Effector memory CD4-positive, alpha-beta T cell (primary cell): ENCODE results near the gene TMEM140.
A peak's percentile ranks its signal among the peaks of the same experiment; 100 is the strongest.

Experiments used
- DNase-seq, 3 donors: peaks; one replicate each; pipeline ENCODE4 v3.0.0-alpha.2; 2020
- H3K27ac ChIP-seq: 2 replicates; pipeline ENCODE4 v1.7.0; 2013; ENCODE audit warnings: mild to moderate bottlenecking, low read length, moderate library complexity; ENCODE audit not compliant: insufficient read depth, poor library complexity, severe bottlenecking
- H3K27me3 ChIP-seq: replicated peaks from 2 replicates; pipeline ENCODE4 v1.7.0; 2013; ENCODE audit warnings: mild to moderate bottlenecking, low read length; ENCODE audit not compliant: insufficient read depth, control insufficient read depth, poor library complexity, severe bottlenecking
- H3K36me3 ChIP-seq: 2 replicates; pipeline ENCODE4 v1.7.0; 2013; ENCODE audit warnings: mild to moderate bottlenecking, low read length, moderate library complexity; ENCODE audit not compliant: control insufficient read depth, insufficient read depth
- H3K4me1 ChIP-seq: 2 replicates; pipeline ENCODE4 v1.7.0; 2013; ENCODE audit warnings: low read length, mild to moderate bottlenecking; ENCODE audit not compliant: control insufficient read depth, insufficient read depth, poor library complexity, severe bottlenecking
- H3K4me3 ChIP-seq: 2 replicates; pipeline ENCODE4 v1.7.0; 2013; ENCODE audit warnings: low read length, low read depth, mild to moderate bottlenecking; ENCODE audit not compliant: insufficient read depth, poor library complexity, severe bottlenecking
- H3K9me3 ChIP-seq: 2 replicates; pipeline ENCODE4 v1.7.0; 2013; ENCODE audit warnings: mild to moderate bottlenecking, low read length, moderate library complexity; ENCODE audit not compliant: control insufficient read depth

TMEM140 gene

DNA sequence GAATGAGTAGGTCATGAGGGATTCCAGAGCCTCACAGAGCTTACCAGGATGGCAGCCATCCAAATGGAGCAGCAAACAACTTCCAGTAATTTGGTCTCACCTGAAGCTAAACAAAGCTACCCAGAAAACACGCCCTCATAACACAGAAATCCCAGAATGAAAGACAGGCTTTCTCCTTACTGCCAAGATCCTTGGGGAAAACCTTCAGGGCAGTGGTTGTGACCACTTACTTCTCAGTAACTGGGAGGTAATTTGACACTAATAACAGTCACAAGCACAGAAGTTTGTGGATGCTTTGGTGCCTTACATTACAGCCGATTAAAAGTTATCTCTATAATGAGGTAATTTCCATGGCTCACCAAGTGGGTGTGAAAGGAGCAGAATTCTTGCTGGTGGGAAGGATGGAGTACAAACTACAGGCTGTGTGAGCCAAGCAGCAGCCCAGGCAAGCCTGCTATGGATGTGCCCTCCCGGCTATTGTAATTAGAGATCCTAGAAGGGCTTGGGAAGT is 53.0 kb downstream of the TMEM140 start:
- H3K27me3 ChIP-seq = no peaks in the 10 kb centered on the region
- H3K36me3 ChIP-seq = peaks cover 64% of the 10 kb centered on the region
- no peaks in the 10 kb centered on the region for H3K9me3 ChIP-seq
- no peak overlapping the region for H3K4me3 ChIP-seq
- H3K27ac ChIP-seq = no peak overlapping the region
- no peak for DNase-seq
- no peaks in the 10 kb centered on the region for H3K4me1 ChIP-seq

GRCh38 chr7:135201350-135201749 is 53.5 kb downstream of the TMEM140 start:
- no peaks in the 10 kb centered on the region for H3K9me3 ChIP-seq
- H3K36me3 ChIP-seq = peaks cover 62% of the 10 kb centered on the region
- no peaks in the 10 kb centered on the region for H3K27me3 ChIP-seq
- H3K27ac ChIP-seq = no peak overlapping the region
- no peak overlapping the region for H3K4me3 ChIP-seq
- no peak for DNase-seq
- H3K4me1 ChIP-seq = no peaks in the 10 kb centered on the region

GRCh38 chr7:135204341-135204749 is 56.5 kb downstream of the TMEM140 start:
- Histone ChIP-seq H3K27ac (no peak overlapping the region), H3K4me3 (no peak overlapping the region), H3K4me1 (no peaks in the 10 kb centered on the region), H3K27me3 (no peaks in the 10 kb centered on the region), H3K36me3 (peaks cover 41% of the 10 kb centered on the region), H3K9me3 (no peaks in the 10 kb centered on the region)
- no peak for DNase-seq

DNA sequence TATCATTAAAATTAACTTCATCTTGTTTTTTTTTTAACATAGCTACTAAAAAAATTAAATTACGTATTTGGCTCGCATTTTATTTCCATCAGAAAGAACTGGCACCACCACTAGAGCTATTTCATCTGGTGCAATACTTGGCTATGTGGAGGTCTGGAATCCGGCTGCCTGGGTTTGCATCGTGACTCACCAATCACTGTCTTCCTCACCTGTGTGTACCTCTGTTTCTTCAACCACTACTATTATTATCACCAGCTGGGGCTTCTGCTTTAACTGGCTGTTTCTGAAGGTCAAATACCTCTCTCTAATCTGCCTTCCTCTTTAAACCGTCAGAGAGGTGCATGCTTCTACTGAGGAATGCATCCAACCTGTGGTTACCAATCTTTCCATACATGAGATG is 57.0 kb downstream of the TMEM140 start:
- peaks cover 38% of the 10 kb centered on the region for H3K36me3 ChIP-seq

DNA sequence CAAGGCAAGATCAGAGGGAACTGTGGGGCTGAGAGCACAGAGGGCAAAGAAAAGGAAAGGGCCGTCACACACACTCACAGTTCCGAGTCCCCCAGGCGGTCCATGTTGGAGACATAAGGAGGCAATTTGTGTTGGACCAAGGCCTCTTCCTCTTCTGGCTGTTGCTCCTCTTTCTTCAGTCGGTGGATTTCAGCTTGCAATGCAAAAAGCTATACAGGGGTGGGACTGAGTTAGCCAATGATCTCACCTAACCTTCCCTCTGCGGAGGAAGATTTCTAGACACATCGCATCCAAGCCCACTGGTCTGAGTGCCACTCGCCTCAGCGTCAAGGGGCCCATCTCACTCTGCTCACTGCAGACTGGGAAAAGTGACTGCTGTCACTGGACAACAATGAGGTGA is 58.0 kb downstream of the TMEM140 start:
- H3K27ac ChIP-seq = no peak overlapping the region

More for the DNA sequence above, 57.0 kb downstream of the TMEM140 start:
- no peak overlapping the region for H3K4me3 ChIP-seq
- DNase-seq = no peak
- H3K4me1 ChIP-seq = no peaks in the 10 kb centered on the region
- no peaks in the 10 kb centered on the region for H3K9me3 ChIP-seq
- no peaks in the 10 kb centered on the region for H3K27me3 ChIP-seq
- no peak overlapping the region for H3K27ac ChIP-seq

GRCh38 chr7:135206941-135207391 is 59.1 kb downstream of the TMEM140 start:
- peaks cover 7% of the 10 kb centered on the region for H3K4me1 ChIP-seq
- no peak overlapping the region for H3K4me3 ChIP-seq
- H3K27ac ChIP-seq = no peak overlapping the region
- no peaks in the 10 kb centered on the region for H3K27me3 ChIP-seq
- H3K9me3 ChIP-seq = no peaks in the 10 kb centered on the region
- peaks cover 18% of the 10 kb centered on the region for H3K36me3 ChIP-seq
- no peak for DNase-seq

More for the DNA sequence above, 58.0 kb downstream of the TMEM140 start:
- Histone ChIP-seq H3K36me3 (peaks cover 28% of the 10 kb centered on the region), H3K4me3 (no peak overlapping the region), H3K4me1 (peaks cover 7% of the 10 kb centered on the region), H3K27me3 (no peaks in the 10 kb centered on the region), H3K9me3 (no peaks in the 10 kb centered on the region)
- DNase-seq = no peak

DNA sequence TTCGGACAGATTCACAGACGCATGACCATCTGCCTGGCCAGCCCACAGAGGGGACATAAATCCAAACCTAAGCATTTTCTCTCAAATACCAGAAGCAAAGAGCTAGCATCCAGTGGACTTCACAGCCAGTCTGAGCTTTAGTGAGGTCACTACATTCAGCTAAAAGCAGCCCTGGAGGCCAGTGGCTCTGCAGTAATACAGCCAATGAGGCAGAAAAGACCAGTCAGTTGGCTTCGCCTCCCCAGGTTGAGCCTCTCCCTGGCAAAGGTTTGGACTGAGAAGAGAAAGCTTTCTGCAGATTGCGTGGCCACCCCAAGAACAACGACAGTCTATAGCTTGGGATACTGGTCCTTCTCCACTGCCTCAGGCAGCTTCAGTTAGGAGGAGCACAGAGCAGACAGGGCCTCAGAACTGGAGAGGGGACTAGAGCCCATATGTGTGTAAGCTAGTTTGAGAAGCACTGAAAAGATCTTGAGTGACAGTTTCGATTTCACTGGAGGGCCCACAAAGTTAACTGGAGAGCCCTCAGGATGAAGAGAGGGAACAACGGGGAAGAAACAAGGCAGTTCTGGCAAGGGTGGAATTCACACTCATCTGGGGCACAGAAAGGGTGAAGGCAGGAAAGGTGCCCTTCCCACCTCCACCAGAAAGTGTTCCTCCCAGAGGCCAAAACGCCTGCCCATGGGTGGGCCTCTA is 59.7 kb downstream of the TMEM140 start:
- no peaks in the 10 kb centered on the region for H3K9me3 ChIP-seq
- H3K4me1 ChIP-seq = peaks cover 7% of the 10 kb centered on the region
- DNase-seq = no peak
- H3K36me3 ChIP-seq = peaks cover 18% of the 10 kb centered on the region
- H3K27ac ChIP-seq = no peak overlapping the region
- no peak overlapping the region for H3K4me3 ChIP-seq
- no peaks in the 10 kb centered on the region for H3K27me3 ChIP-seq

GRCh38 chr7:135208102-135208793 is 60.4 kb downstream of the TMEM140 start:
- peaks cover 7% of the 10 kb centered on the region for H3K4me1 ChIP-seq
- peaks cover 18% of the 10 kb centered on the region for H3K36me3 ChIP-seq
- no peak overlapping the region for H3K4me3 ChIP-seq
- no peaks in the 10 kb centered on the region for H3K9me3 ChIP-seq
- H3K27ac ChIP-seq = no peak overlapping the region
- no peak for DNase-seq
- H3K27me3 ChIP-seq = no peaks in the 10 kb centered on the region

DNA sequence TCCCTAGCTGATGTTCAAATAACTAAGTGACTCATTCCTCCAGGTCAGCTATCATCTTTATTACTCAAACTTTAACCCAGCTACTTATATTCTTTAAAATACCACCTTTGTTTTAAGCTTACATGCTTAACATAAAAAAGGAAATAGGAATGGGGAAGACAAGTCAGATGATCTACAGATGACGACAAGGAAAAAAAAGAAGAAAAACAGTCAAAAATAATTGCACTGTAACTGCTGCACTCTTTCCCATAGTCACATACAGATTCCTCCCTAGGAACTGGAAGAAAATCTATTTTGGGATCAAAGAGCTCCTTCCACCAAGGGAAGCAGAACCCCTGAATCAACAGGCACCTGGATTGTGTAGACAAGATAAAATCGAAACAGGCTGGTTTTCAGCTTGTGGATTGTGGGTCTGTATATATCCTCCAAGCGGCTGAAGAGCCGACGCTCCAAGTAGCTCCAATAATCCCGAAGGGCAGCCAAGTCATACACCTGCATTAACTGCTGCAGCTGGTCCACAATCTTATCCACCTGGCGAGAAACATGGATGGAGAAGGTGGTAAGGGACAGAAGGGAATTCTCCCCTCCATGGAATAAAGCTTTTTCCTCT is 61.5 kb downstream of the TMEM140 start:
- DNase-seq = no peak
- Histone ChIP-seq H3K4me1 (peaks cover 7% of the 10 kb centered on the region), H3K4me3 (no peak overlapping the region), H3K9me3 (no peaks in the 10 kb centered on the region), H3K36me3 (peaks cover 10% of the 10 kb centered on the region), H3K27me3 (no peaks in the 10 kb centered on the region), H3K27ac (no peak overlapping the region)

DNA sequence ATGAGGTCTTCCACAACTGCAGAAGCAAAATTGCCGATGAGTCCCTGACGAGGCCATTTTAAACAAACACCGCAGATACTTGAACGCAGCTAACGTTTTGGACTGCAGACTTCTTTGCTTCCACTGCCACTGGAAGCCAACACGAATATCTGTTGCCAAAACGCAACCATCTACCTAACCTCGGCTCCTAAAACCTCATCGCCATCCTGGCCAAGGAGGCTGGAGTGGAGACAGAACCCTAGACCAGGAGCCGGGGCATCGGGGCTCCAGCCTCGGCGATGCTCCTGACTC is 63.0 kb downstream of the TMEM140 start:
- Histone ChIP-seq H3K4me3 (peak overlapping the region; percentile 100), H3K27me3 (no peaks in the 10 kb centered on the region), H3K36me3 (peaks cover 2% of the 10 kb centered on the region), H3K27ac (peak overlapping the region; percentile 88), H3K4me1 (peaks cover 7% of the 10 kb centered on the region), H3K9me3 (no peaks in the 10 kb centered on the region)
- DNase-seq = no peak
